HG03575 (cell line): ENCODE results near the gene KLHL15.
"Not testable (repeated sequence)": the region's sequence is repeated elsewhere in the genome, so short reads cannot be mapped to it uniquely, and the experiment has no call there.

ENCODE experiments used
- ATAC-seq: cut with Tn5 transposase; IDR thresholded peaks from one replicate; pipeline ENCODE4 v1.9.1; 2021; ENCODE audit not compliant: unreplicated experiment, insufficient number of reproducible peaks, low FRiP score; ENCODE audit errors: extremely low read depth

Gene KLHL15

GRCh38 chrX:24020306-24020876 lies 6.6 kb downstream of the KLHL15 start:
- ATAC-seq, result no peak

GRCh38 chrX:24019448-24019847 lies 7.5 kb downstream of the KLHL15 start:
- no peak for ATAC-seq

GRCh38 chrX:24018809-24019208 lies 8.2 kb downstream of the KLHL15 start:
- no peak for ATAC-seq

GRCh38 chrX:24017674-24018073 lies 9.3 kb downstream of the KLHL15 start:
- ATAC-seq, result no peak

GRCh38 chrX:24014388-24015018 lies 12.5 kb downstream of the KLHL15 start:
- no peak for ATAC-seq

GRCh38 chrX:24012266-24012665 lies 14.7 kb downstream of the KLHL15 start:
- ATAC-seq, result no peak

GRCh38 chrX:24005867-24006266 lies 21.1 kb downstream of the KLHL15 start:
- no peak for ATAC-seq

- ATAC-seq, result no peak
Measured at GRCh38 chrX:24005028-24005427, 22.0 kb downstream of the KLHL15 start.

GRCh38 chrX:24002792-24003191 lies 24.2 kb downstream of the KLHL15 start:
- no peak for ATAC-seq

- no peak for ATAC-seq
Measured at GRCh38 chrX:24002167-24002566, 24.8 kb downstream of the KLHL15 start.

- no peak for ATAC-seq
Measured at GRCh38 chrX:23999671-24000070, 27.3 kb downstream of the KLHL15 start.

- ATAC-seq, result no peak
Measured at GRCh38 chrX:23993012-23993633, 33.9 kb downstream of the KLHL15 start.

- ATAC-seq, result no peak
Measured at GRCh38 chrX:23992431-23992830, 34.6 kb downstream of the KLHL15 start.

GRCh38 chrX:23990455-23990854 lies 36.5 kb downstream of the KLHL15 start:
- ATAC-seq, result no peak

GRCh38 chrX:23989689-23990088 lies 37.3 kb downstream of the KLHL15 start:
- ATAC-seq, result no peak

GRCh38 chrX:23982891-23983290 lies 44.1 kb downstream of the KLHL15 start:
- no peak for ATAC-seq

GRCh38 chrX:23981711-23982110 lies 45.3 kb downstream of the KLHL15 start:
- ATAC-seq, result no peak

- no peak for ATAC-seq
Measured at GRCh38 chrX:23981222-23981621, 45.8 kb downstream of the KLHL15 start.

GRCh38 chrX:23980011-23980441 lies 47.0 kb downstream of the KLHL15 start:
- ATAC-seq, result no peak

GRCh38 chrX:23978491-23978890 lies 48.5 kb downstream of the KLHL15 start:
- no peak for ATAC-seq

- ATAC-seq, result not testable (repeated sequence)
Measured at GRCh38 chrX:23965630-23966029, 61.4 kb downstream of the KLHL15 start.
